GM21786 (cell line): ENCODE data around the gene VPS11.

Source experiments
- ATAC-seq: cut with Tn5 transposase; IDR thresholded peaks from one replicate; pipeline ENCODE4 v1.9.1; 2021; ENCODE audit not compliant: unreplicated experiment

The VPS11 gene

GRCh38 chr11:119120639-119121007 is 53.0 kb downstream of the VPS11 start:
- ATAC-seq, result no peak

- peak; percentile 97 for ATAC-seq
Measured at GRCh38 chr11:119121008-119121810, 53.6 kb downstream of the VPS11 start, which contains the start of gene HINFP. Gene HINFP, plus strand, starts transcription at chr11:119121580. Its CDS starts 5,365 bp downstream, at chr11:119126945.

- ATAC-seq, result no peak
Measured at GRCh38 chr11:119121811-119122124, 54.1 kb downstream of the VPS11 start.

GRCh38 chr11:119125821-119126220 is 58.2 kb downstream of the VPS11 start:
- ATAC-seq, result no peak

- no peak for ATAC-seq
Measured at GRCh38 chr11:119126675-119127268, 59.2 kb downstream of the VPS11 start.

- ATAC-seq, result no peak
Measured at GRCh38 chr11:119130662-119131061, 63.0 kb downstream of the VPS11 start.
